NCI-H524 treated with DMSO at 0.1 percent for 48 hours (cell line): Measurements from ENCODE around the gene CDH8.
"Not testable (repeated sequence)": the region's sequence is repeated elsewhere in the genome, so short reads cannot be mapped to it uniquely, and the experiment has no call there.

Source experiments
- DNase-seq: peaks from one replicate; lab custom pipeline; 2025; lab: John Stamatoyannopoulos, UW

CDH8 gene

DNA sequence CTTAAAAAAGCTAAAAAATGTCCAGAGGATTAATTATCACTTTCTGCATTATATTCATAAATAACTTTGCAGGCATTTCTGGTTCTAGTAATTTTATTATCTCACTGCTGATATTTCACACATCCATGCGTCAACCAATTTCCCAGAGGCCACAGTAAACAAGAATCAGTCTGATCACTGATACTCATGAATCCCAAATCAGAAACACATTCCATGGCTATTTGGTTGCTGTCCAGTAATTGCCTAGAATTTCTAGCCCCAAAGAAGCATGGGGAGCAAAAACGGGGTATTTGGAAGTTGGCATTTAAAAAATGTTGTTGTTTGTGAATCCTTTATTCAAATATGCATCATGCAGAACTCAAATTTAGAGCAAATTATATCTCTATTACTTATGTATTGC lies 244.8 kb downstream of the CDH8 start:
- no peak for DNase-seq

- DNase-seq = not testable (repeated sequence)
Measured at GRCh38 chr16:61781855-61782254, 254.4 kb downstream of the CDH8 start.

DNA sequence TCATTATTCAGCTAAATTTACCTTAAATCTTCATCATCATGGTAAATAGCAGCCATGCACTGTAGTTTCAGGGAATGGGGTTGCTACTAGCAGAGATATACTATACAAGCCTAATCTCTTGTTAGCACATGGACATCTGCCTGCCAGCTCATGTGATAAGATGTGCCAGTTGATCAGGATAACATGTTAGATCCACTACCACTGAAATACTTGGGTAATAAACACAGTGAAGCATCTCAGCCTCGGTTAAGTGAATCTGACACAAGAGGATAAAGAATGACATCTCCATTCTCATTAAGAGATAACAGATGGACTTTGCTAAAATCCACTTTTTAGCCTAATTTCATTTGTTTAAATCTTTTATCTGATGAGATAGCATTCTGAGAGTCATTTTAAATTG lies 256.1 kb downstream of the CDH8 start:
- DNase-seq = no peak

- no peak for DNase-seq
Measured at GRCh38 chr16:61770301-61770700, 265.9 kb downstream of the CDH8 start.

DNA sequence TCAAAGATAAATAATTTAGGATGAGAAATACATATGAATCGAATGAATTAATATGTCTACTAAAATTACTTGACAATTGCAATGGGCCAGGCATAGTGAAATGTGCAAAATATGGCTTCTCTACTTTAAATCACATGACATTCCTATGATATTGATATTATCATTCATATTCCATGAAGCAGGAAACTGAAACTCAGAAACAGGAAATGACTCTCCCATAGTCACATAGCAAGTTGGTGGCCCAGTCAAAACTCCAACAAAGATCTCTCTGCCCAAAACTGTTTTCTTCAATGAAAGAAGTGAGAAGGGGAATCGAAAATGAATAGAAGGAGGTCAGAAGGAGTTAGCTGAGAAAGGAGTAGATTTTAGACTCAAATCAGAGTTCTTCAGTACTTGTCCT lies 272.2 kb downstream of the CDH8 start:
- no peak for DNase-seq

DNA sequence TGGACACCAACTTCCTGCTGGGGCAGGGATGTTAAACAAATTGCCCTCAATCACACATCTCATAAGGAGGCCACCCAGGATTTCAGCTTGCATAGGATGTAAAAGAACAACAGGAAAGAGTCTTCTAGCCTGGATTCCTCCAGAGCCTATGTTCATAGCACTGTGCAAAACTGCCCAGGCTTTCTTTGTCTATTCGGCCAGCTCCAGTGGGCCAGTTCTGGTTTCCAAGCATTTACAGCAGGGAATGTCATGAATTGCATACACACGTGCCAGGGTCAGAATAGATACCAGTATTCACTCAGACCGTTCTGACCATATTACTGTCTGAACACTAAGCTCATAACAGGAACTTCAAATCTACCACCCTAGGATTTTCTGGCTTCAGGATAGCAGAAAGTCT lies 273.2 kb downstream of the CDH8 start:
- no peak for DNase-seq

GRCh38 chr16:61730997-61731396 lies 305.2 kb downstream of the CDH8 start:
- no peak for DNase-seq

DNA sequence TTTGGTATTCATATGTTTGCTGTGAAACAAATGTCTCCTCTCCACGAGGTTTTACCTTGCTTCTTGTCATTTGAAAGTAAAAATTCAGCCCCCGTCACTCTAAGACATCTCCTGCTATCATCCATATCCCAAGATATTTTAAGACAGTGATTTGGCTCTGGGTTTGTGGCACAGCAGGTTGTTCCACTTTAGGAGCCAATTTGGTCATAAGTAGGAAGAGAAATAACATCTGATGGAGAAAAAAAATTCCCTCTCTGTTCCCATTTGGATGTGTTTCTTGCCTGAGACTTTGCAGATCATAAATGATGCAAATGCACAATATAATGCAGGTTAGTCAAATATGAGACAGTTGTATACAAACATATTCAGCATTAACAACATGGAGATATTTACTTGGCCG lies 309.5 kb downstream of the CDH8 start:
- no peak for DNase-seq

DNA sequence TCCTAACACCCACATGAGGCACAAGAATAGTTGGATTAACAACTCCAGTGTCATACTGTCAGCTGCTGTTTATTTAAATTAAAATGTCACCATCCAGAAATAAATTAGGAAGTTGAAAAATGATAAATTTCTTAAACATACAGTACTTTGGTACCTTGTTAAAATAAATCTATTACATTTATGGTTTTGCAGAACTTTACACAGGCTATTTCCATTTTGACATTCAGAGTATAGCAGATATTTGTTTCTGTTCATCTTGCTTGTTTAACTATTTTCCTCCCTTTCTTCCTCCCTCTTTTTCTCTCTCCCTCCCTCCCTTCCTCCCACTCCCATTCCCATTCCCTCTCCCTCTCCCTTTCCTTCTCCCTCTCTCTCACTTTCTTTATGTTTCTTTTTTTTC lies 310.1 kb downstream of the CDH8 start:
- DNase-seq = no peak

GRCh38 chr16:61721544-61721943 lies 314.7 kb downstream of the CDH8 start:
- no peak for DNase-seq

GRCh38 chr16:61715393-61715792 lies 320.8 kb downstream of the CDH8 start:
- no peak for DNase-seq

DNA sequence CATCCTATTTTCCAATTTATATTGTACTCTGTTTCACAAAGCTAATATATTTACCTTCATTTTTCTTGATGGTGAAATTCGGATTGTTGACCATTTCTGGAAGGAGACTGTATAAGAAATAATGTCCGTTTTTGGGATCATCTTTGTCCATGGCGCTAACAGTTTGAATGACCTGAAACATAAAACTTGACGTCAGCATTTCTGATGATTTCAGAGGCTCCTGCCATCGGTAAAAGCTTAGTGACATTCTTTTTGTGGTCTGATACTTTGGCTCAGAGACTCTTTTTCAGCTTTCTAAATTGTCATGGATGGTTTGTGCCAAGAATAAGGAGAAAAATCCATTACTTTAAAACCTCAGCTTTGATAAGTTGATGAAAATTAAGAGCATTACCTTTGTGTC lies 322.5 kb downstream of the CDH8 start:
- DNase-seq = no peak

DNA sequence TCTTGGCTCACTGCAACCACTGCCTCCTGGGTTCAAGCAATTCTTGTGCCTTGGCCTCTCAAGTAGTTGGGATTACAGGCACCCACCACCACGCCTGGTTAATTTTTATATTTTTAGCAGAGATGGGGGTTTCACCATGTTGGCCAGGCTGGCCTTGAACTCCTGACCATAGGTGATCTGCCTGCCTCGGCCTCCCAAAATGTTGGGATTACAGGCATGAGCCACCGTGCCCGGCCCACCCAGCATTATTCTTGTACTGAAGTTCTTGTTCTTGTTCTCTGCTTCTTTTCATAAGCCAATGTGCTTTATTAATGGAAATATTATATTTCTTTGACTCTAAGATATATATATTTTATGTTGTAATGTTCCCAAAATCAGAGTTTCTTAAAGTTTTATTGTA lies 336.6 kb downstream of the CDH8 start:
- DNase-seq = not testable (repeated sequence)

GRCh38 chr16:61684541-61684940 lies 351.7 kb downstream of the CDH8 start:
- DNase-seq = no peak

- DNase-seq = no peak
Measured at GRCh38 chr16:61681673-61682072, 354.6 kb downstream of the CDH8 start.

DNA sequence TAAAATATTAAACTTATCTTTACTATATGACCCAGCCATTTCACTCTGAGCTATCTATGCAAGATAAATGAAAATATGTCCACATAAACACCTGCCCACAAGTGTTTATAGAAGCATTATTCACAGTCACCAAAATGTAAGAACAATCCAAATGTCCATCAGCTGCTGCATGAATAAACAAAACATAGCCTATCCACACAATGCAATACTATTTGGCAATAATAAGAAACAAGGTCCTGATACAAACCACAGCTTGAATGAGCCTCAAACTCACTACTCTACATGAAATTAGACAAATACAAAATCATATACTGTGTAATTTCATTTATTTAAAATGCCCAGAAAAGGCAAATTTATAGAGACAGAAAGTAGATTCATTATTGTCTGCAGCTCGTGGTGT lies 355.1 kb downstream of the CDH8 start:
- DNase-seq = no peak

DNA sequence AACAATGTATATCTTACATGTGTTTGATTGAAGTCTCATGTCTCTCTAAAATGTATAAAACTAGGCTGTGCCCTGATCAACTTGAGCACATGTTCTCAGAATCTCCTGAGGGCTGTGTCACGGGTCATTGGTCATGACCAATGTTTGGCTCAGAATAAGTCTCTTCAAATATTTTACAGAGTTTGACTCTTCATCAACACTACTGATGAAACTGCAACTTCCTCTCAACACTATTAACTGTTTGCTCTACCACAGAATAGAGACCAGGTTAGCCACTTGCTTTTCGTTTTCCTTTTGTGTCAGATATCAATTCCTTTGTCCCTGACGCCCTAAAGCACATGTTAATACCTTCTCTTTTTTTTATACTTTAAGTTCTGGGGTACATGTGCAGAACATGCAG lies 358.1 kb downstream of the CDH8 start:
- no peak for DNase-seq

GRCh38 chr16:61677776-61678175 lies 358.5 kb downstream of the CDH8 start:
- DNase-seq = no peak

GRCh38 chr16:61676740-61677139 lies 359.5 kb downstream of the CDH8 start:
- no peak for DNase-seq

DNA sequence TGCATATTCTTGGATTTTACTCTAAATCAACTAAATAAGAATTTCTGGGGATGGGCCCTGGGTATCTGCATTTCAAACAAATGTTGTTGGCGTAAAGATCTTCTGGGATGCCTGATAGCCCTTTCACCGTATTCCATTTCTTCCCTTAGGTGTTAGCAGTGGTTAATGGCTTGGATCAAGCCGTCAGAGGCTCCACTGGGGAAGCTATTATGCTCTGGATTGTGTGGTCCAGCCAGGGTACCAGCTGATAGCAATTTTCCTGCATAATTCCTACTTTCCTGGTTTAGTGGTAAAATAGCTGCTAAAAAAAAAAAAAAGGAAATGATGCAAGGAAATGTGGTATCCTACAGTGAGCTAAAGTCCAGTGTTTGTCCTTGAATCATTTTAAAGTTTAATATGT lies 365.1 kb downstream of the CDH8 start:
- no peak for DNase-seq

- DNase-seq = no peak
Measured at GRCh38 chr16:61665512-61665911, 370.7 kb downstream of the CDH8 start.

DNA sequence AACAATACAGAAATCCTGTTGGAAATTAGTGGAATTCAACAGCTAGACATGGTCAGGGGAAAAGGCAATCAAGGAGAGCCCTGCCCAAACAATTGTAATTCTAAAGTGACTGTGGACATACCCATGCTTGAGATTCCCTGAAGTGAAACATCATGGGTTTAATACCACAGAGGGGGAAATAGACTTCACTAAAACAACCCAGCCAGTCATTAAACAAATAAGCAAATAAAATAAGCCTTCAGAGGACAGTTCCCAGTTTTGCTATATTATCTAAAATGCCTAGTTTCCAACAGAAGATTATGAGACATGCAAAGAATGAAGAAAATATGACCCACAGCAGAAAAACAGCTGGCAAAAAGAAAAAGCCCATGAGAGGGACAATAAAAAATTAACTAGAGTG lies 376.3 kb downstream of the CDH8 start:
- no peak for DNase-seq

GRCh38 chr16:61654962-61655361 lies 381.3 kb downstream of the CDH8 start:
- no peak for DNase-seq

- DNase-seq = no peak
Measured at GRCh38 chr16:61653544-61653943, 382.7 kb downstream of the CDH8 start.

GRCh38 chr16:61645561-61645960 lies 390.7 kb downstream of the CDH8 start:
- DNase-seq = no peak
